C4-2B (cell line): ENCODE results near the gene TMEM218.

Experiments used
- ZFX ChIP-seq: fragments of 450-650 bp; IDR thresholded peaks from 2 replicates; pipeline ENCODE4 v1.6.1; 2017
- TF ChIP-seq, protein P1 (sequence below): fragments of 450-650 bp; conservative IDR thresholded peaks from 2 replicates; pipeline ENCODE4 v1.5.1; 2017; ENCODE audit warnings: mild to moderate bottlenecking

DNA sequence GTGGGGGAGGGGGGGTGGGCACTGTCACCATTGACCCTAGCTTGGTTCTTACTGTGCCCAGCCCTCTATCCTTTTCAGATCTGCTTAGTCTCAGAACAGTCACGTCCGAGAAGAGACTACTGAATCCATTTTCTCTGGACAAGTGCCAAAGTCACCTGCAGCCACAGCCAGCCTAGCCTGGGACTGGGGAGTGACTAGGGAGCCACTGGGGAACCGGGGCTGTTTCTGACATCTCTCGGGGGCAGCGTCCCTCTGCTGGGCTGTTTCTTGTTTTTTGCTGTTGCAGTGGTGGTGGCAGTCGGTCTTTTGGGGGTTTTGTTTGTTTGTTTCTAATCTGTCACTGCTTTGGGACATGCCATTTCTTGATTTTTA is 39.6 kb downstream of the TMEM218 start:
- TF ChIP-seq, protein P1, sequence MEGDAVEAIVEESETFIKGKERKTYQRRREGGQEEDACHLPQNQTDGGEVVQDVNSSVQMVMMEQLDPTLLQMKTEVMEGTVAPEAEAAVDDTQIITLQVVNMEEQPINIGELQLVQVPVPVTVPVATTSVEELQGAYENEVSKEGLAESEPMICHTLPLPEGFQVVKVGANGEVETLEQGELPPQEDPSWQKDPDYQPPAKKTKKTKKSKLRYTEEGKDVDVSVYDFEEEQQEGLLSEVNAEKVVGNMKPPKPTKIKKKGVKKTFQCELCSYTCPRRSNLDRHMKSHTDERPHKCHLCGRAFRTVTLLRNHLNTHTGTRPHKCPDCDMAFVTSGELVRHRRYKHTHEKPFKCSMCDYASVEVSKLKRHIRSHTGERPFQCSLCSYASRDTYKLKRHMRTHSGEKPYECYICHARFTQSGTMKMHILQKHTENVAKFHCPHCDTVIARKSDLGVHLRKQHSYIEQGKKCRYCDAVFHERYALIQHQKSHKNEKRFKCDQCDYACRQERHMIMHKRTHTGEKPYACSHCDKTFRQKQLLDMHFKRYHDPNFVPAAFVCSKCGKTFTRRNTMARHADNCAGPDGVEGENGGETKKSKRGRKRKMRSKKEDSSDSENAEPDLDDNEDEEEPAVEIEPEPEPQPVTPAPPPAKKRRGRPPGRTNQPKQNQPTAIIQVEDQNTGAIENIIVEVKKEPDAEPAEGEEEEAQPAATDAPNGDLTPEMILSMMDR, result no peak
- TF ChIP-seq ZFX, result no peak
